Bronchial epithelial cell (primary cell): ENCODE results near the gene MROH9. TPM values are rescaled to one million over a fixed set of nuclear protein-coding genes. Genes with fewer than 3 reads are reported as not detected.
"Not testable (repeated sequence)": the region's sequence is repeated elsewhere in the genome, so short reads cannot be mapped to it uniquely, and the experiment has no call there.

ENCODE experiments used
- DNase-seq: peaks from one replicate; pipeline ENCODE4 v3.0.0-alpha.2; 2010; ENCODE audit warnings: low read depth
- FAIRE-seq: peaks from 2 replicates; lab custom pipeline; 2011; peaks lifted over from hg19 to GRCh38; lab: Jason Lieb, UNC
- H3K27me3 ChIP-seq: 2 replicates; pipeline ENCODE4 v1.5.1; 2011; ENCODE audit warnings: low read length; ENCODE audit not compliant: control insufficient read depth, insufficient read depth
- H3K36me3 ChIP-seq: 2 replicates; pipeline ENCODE4 v1.5.1; 2011; ENCODE audit warnings: low read length; ENCODE audit not compliant: control insufficient read depth, insufficient read depth
- H3K4me3 ChIP-seq: 2 replicates; pipeline ENCODE4 v1.5.1; 2011; ENCODE audit warnings: mild to moderate bottlenecking, low read depth, low read length, control low read depth
- total RNA-seq: library from RNA; depleted of rRNA; stranded (reverse); fragments of >200 nt; gene quantifications from 2 replicates; pipeline ENCODE4 v1.2.1, GENCODE V29; 2014
- TF ChIP-seq, protein P1 (sequence below): IDR thresholded peaks from 2 replicates; pipeline ENCODE4 v1.5.1; 2011; ENCODE audit warnings: mild to moderate bottlenecking, moderate library complexity, low read length, control low read depth, inconsistent platforms; ENCODE audit not compliant: insufficient read depth, severe bottlenecking

Gene MROH9
- total RNA-seq, 1 donor from 2014 or later: not detected

DNA sequence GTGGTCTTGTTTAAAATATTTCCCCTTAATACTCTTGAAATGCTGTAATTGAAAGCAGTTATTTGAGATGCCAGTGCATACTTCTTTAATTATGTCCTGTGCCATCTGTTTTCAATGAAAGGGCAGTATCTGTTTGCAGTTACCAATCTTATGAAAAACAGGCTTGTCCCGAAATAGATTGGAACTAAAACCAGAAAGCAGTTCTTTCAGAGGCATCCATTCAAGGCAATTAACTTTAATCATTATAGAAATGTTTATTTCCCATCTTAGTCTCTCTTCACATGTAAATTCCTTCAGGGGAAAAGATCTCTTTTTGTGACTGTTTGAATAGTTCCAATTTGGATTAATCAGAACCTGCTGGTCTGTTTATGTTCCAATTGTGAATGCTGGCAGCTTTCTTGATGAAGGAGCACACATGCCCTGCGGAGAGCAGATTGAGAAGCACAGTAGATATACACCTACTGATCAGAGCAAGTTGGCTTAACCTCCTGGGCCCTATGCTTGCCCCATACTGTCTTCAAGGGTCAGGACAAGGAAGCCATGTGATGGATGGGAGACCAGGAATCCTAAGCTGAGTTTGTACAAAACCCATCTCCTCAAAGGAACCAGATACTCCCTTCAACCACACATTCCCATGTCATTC lies 41.6 kb upstream of the MROH9 start:
- TF ChIP-seq, protein P1, sequence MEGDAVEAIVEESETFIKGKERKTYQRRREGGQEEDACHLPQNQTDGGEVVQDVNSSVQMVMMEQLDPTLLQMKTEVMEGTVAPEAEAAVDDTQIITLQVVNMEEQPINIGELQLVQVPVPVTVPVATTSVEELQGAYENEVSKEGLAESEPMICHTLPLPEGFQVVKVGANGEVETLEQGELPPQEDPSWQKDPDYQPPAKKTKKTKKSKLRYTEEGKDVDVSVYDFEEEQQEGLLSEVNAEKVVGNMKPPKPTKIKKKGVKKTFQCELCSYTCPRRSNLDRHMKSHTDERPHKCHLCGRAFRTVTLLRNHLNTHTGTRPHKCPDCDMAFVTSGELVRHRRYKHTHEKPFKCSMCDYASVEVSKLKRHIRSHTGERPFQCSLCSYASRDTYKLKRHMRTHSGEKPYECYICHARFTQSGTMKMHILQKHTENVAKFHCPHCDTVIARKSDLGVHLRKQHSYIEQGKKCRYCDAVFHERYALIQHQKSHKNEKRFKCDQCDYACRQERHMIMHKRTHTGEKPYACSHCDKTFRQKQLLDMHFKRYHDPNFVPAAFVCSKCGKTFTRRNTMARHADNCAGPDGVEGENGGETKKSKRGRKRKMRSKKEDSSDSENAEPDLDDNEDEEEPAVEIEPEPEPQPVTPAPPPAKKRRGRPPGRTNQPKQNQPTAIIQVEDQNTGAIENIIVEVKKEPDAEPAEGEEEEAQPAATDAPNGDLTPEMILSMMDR: no peak
- H3K4me3 ChIP-seq: no peak overlapping the region
- DNase-seq: no peak
- FAIRE-seq: no peak
- no peaks in the 10 kb centered on the region for H3K36me3 ChIP-seq
- H3K27me3 ChIP-seq: no peaks in the 10 kb centered on the region

DNA sequence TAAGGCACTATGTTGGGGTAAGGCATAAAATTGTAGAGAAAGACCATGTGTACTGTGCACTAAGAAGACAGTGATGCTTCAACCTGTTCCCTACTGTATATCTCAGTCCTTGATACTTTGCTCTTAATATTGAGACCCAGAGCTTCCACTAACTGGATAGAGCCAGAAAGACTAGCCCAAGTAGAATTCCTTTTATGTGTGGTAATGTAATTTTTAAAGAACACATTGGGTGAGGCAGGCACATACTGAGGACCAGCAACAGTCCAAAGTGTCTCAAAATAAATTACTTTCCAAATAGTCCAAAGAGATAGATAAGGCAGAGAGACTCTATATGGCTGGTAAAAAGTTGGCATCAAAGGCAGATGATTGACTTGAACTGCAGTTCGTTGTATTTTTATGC lies 31.4 kb upstream of the MROH9 start:
- DNase-seq: no peak
- H3K27me3 ChIP-seq: no peaks in the 10 kb centered on the region
- no peak overlapping the region for H3K4me3 ChIP-seq
- FAIRE-seq: no peak
- H3K36me3 ChIP-seq: no peaks in the 10 kb centered on the region
- TF ChIP-seq, protein P1: no peak

DNA sequence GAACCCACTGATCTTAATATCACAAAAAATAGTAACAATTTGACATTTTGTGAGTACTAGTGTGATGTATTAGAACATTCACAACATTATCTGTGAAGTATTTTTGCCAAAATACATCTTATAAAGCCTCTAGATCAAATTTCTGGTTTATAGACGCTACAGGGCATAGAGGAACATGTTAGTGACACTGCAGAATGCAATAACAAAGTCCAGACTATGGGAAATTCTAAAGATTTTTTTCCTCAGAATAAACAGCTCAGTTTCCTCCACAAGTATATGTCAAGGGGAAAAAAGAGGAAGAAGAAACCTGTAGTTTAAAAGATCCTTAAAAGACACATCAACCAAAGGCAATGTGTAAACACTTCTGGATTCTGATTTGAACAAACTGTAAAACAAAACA lies 26.4 kb upstream of the MROH9 start:
- no peak overlapping the region for H3K4me3 ChIP-seq
- DNase-seq: no peak
- H3K36me3 ChIP-seq: no peaks in the 10 kb centered on the region
- TF ChIP-seq, protein P1: no peak
- no peaks in the 10 kb centered on the region for H3K27me3 ChIP-seq
- FAIRE-seq: no peak

DNA sequence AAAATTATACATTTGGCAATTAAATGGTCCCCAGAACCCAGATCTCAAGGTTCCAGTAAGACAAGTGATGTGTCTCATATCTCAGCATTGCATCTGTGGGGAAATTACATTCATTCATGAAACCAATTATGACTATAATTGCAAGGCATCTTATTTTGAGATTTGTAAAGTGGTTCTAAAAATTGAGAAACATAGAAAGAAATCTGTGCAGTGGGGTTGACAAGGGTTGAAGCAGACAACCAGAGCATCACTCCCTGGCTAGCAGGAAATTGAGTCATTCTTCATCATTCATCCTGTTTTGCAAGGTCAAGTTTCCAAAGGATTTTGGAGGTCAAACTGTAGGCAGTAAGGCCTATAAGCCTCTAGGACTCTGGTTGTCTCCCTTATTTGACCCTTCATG lies 25.1 kb upstream of the MROH9 start:
- FAIRE-seq (no peak), DNase-seq (peak; percentile 42)
- no peaks in the 10 kb centered on the region for H3K27me3 ChIP-seq
- no peaks in the 10 kb centered on the region for H3K36me3 ChIP-seq
- TF ChIP-seq, protein P1: no peak
- no peak overlapping the region for H3K4me3 ChIP-seq

DNA sequence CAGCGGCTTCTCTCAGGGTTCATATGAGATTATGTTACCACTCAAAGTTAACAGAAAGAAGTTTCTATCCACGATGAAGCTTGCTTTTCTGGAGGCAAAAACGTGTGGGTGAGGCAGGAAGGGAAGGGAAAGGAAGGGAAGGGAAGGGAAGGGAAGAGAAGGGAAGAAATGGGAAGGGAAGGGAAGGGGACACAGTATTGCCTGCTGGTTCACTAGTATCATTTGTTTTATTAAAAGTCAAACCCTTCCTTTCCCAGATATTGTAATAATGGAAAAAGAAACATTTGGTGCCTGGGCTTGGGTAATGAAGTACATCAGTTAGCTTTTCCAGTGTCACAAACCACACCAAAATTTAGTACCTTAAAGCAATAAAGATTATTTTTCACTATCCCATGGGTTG lies 18.0 kb upstream of the MROH9 start:
- FAIRE-seq: no peak
- no peaks in the 10 kb centered on the region for H3K27me3 ChIP-seq
- no peak for DNase-seq
- TF ChIP-seq, protein P1: no peak
- no peak overlapping the region for H3K4me3 ChIP-seq
- no peaks in the 10 kb centered on the region for H3K36me3 ChIP-seq

DNA sequence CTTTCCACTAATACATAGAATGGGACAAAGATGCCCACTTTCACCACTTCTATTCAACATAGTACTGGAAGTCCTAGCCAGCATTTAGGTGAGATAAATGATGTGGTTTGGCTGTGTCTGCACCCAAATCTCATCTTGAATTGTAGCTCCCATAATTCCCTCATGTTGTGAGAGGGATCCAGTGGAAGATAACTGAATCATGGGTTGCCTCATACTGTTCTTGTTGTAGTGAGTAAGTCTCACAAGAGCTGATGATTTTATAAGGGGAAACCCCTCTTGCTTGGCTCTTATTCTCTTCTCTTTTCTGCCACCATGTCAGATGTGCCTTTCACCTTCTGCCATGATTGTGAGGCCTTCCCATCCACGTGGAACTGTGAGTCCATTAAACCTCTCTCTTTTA lies 10.7 kb upstream of the MROH9 start:
- FAIRE-seq, H3K4me3 ChIP-seq, H3K36me3 ChIP-seq, H3K27me3 ChIP-seq: not testable (repeated sequence)
- peak; percentile 64 for DNase-seq
